ENCODE data around the gene KLHL41.

- TF ChIP-seq CTCF (IDR thresholded peaks at IDR 0.05; ENCODE audit: insufficient read depth, low read depth, low read length) = no peak
- TF ChIP-seq EZH2 (IDR thresholded peaks at IDR 0.05; ENCODE audit: insufficient read depth, low read length) = no peak
Measured at GRCh38 chr2:169573974-169574299, 64.4 kb downstream of the KLHL41 start.

Measured in astrocyte (in vitro differentiated cells and primary cell).